Kidney (tissue), 14 donors: ENCODE measurements around the gene NEO1. TPM values are rescaled to one million over a fixed set of nuclear protein-coding genes. Genes with fewer than 3 reads are reported as not detected.

Experiments
- DNase-seq, 5 donors: peaks; one replicate each; pipeline ENCODE4 v3.0.0-alpha.2; 2013 to 2020
- FAIRE-seq: peaks from 2 replicates; lab custom pipeline; 2012; peaks lifted over from hg19 to GRCh38; lab: Jason Lieb, UNC
- H3K27ac ChIP-seq, 2 donors: one replicate each; pipeline ENCODE4 v1.7.0; 2013; ENCODE audit warnings: low read depth in 2 of 2, low read length in 2 of 2, inconsistent platforms in 1 of 2
- H3K27me3 ChIP-seq: one replicate; pipeline ENCODE4 v1.7.1; 2013; ENCODE audit warnings: low read length, inconsistent platforms; ENCODE audit not compliant: control insufficient read depth, insufficient read depth
- H3K36me3 ChIP-seq, 3 donors: one replicate each; pipeline versions ENCODE4 v1.7.0 to v1.7.1; 2013; ENCODE audit warnings: low read length in 3 of 3, control low read depth in 1 of 3, inconsistent platforms in 1 of 3; ENCODE audit not compliant: insufficient read depth in 3 of 3, control insufficient read depth in 2 of 3
- H3K4me1 ChIP-seq, 3 donors: one replicate each; pipeline versions ENCODE4 v1.7.0 to v1.7.1; 2013; ENCODE audit warnings: low read length in 3 of 3, inconsistent platforms in 1 of 3, low read depth in 1 of 3; ENCODE audit not compliant: control insufficient read depth in 2 of 3, insufficient read depth in 2 of 3
- H3K4me3 ChIP-seq, 3 donors: one replicate each; pipeline versions ENCODE4 v1.7.0 to v1.8.1; 2013; ENCODE audit warnings: low read length in 3 of 3, control low read depth in 1 of 3, inconsistent platforms in 1 of 3
- H3K9ac ChIP-seq, 3 donors: one replicate each; pipeline versions ENCODE4 v1.7.0 to v1.7.1; 2013; ENCODE audit warnings: low read length in 3 of 3, control low read depth in 1 of 3, inconsistent platforms in 1 of 3
- H3K9me3 ChIP-seq, 3 donors: one replicate each; pipeline versions ENCODE4 v1.7.0 to v1.7.1; 2013; ENCODE audit warnings: low read length in 3 of 3, control low read depth in 1 of 3, inconsistent platforms in 1 of 3; ENCODE audit not compliant: control insufficient read depth in 2 of 3, insufficient read depth in 1 of 3
- CTCF ChIP-seq: IDR thresholded peaks from 3 replicates; pipeline ENCODE4 v1.5.1; 2012; ENCODE audit warnings: mild to moderate bottlenecking, moderate library complexity, borderline replicate concordance; ENCODE audit not compliant: insufficient read depth; ENCODE audit errors: extremely low read depth
- intact Hi-C: fragments of 100-400 bp; cut with DNase I; formaldehyde crosslinking; loops from one replicate; pipeline ENCODE4 v1.11.1; 2022
- polyA plus RNA-seq: library from polyadenylated mRNA; stranded (reverse); fragments of 350-450 nt; fragmentation: Illumina TruSeq; extraction: RNeasy Lipid Tissue Mini Kit (QIAGEN cat#74804); gene quantifications from one replicate; pipeline ENCODE4 v1.2.3, GENCODE V29; 2014; ENCODE audit warnings: low read depth, low replicate concordance; ENCODE audit not compliant: insufficient read depth
- total RNA-seq: library from RNA; stranded (reverse); fragmentation: NEBNext Ultra II Directional; extraction: Animal tissue kit (Norgen Biotek cat#: 25700); gene quantifications from one replicate; pipeline ENCODE4 v1.2.1, GENCODE V29; 2021
- donor health status: control.
- donor health status: control.
- donor health status: control.
- donor health status: control.
- donor health status: control.
- donor health status: DM: yes; HTN: yes; CAD: no.
- donor health status: Normal renal cell carcinoma (clear cell type).

Gene NEO1
- total and polyA plus RNA-seq, 2 donors from 2014 or later, result 12.4 to 43.3 TPM

- Histone ChIP-seq H3K4me1 (peaks cover 0 to 20% (median 8%) of the 10 kb centered on the region in 3 donors), H3K9me3 (no peaks in the 10 kb centered on the region), H3K27ac (no peak overlapping the region), H3K36me3 (no peaks in the 10 kb centered on the region), H3K4me3 (no peak overlapping the region), H3K27me3 (no peaks in the 10 kb centered on the region), H3K9ac (no peak overlapping the region)
- DNase-seq (peak in 3 of 5 donors; percentile 21 to 86 (median 64)), FAIRE-seq (peak; percentile 92)
- TF ChIP-seq CTCF, result peak; percentile 64
- intact Hi-C loops, result loop anchor here (10.0 kb wide), 1 partner anchor 287 kb away; no protein-coding TSS in a partner anchor
These were observed 29.2 kb downstream of the NEO1 start for GRCh38 chr15:73081321-73081958.

- peaks cover 0 to 20% (median 4%) of the 10 kb centered on the region in 3 donors for H3K4me1 ChIP-seq
- H3K36me3 ChIP-seq, result no peaks in the 10 kb centered on the region
- no peak for TF ChIP-seq CTCF
- DNase-seq, result peak in 2 of 5 donors; percentile 8 to 41
- no peak overlapping the region for H3K4me3 ChIP-seq
- no peak overlapping the region for H3K9ac ChIP-seq
- no peaks in the 10 kb centered on the region for H3K27me3 ChIP-seq
- H3K9me3 ChIP-seq, result no peaks in the 10 kb centered on the region
- intact Hi-C loops, result loop anchor here (10.0 kb wide), 1 partner anchor 288 kb away; no protein-coding TSS in a partner anchor
- peak overlapping the region; percentile 13 to 51 for H3K27ac ChIP-seq
- peak; percentile 49 for FAIRE-seq
These were observed 30.5 kb downstream of the NEO1 start for GRCh38 chr15:73082812-73083211.

GRCh38 chr15:73087098-73087497, 34.8 kb downstream of the NEO1 start:
- H3K9me3 ChIP-seq, result no peaks in the 10 kb centered on the region
- H3K27ac ChIP-seq, result no peak overlapping the region
- H3K27me3 ChIP-seq, result no peaks in the 10 kb centered on the region
- H3K4me3 ChIP-seq, result no peak overlapping the region
- peaks cover 0 to 3% (median 0%) of the 10 kb centered on the region in 3 donors for H3K4me1 ChIP-seq
- no peak for TF ChIP-seq CTCF
- no peaks in the 10 kb centered on the region for H3K36me3 ChIP-seq
- intact Hi-C loops, result loop anchor here (10.0 kb wide), 1 partner anchor 292 kb away; no protein-coding TSS in a partner anchor
- no peak overlapping the region for H3K9ac ChIP-seq
- DNase-seq (no peak), FAIRE-seq (no peak)
